K562 (cell line): Measurements from ENCODE around the gene LINS1. TPM values are rescaled to one million over a fixed set of nuclear protein-coding genes. Genes with fewer than 3 reads are reported as not detected.

Source experiments
- ATAC-seq: fragments of 200-7000 bp; cut with Tn5 transposase; 3 replicates; pipeline ENCODE4 v1.9.1; 2020; ENCODE audit warnings: moderate library complexity
- BruUV-seq: library from RNA; stranded (reverse); fragments of 400-500 nt; replicated peaks from 2 replicates; lab custom pipeline; 2021; lab: Mats Ljungman, UMichigan
- CTCF ChIA-PET: fragments of 300-600 bp; formaldehyde crosslinking; extraction: SDS; loops from one replicate; lab custom pipeline; 2021; ENCODE audit warnings: low intra/inter-chr PET ratio; lab: Yijun Ruan, JAX
- POLR2A ChIA-PET: fragments of 300-600, 350-650 bp; sonication (Branson Sonifier 250); formaldehyde crosslinking; extraction: SDS; loops from one replicate; lab custom pipeline; 2021; ENCODE audit warnings: antibody characterized with exemption, inconsistent platforms; lab: Yijun Ruan, JAX
- DNase-seq, 4 experiments: peaks; one replicate each; pipeline versions ENCODE4 v3.0.0 to v3.0.0-alpha.2; 2011 to 2018; ENCODE audit warnings: low spot score in 3 of 4, mixed read lengths in 3 of 4; ENCODE audit errors: extremely low read depth in 1 of 4
- FAIRE-seq: peaks from 2 replicates; lab custom pipeline; 2011; peaks lifted over from hg19 to GRCh38; lab: Jason Lieb, UNC
- H2AFZ ChIP-seq: 2 replicates; pipeline ENCODE4 v1.6.0; 2011; ENCODE audit warnings: low read depth, low read length, control low read depth, inconsistent platforms
- H3K27ac ChIP-seq: fragments of 200-600 bp; 3 replicates; pipeline ENCODE4 v1.8.0; 2011; ENCODE audit warnings: low read depth, mild to moderate bottlenecking, control low read depth, inconsistent platforms, low read length, moderate library complexity, mixed read lengths; ENCODE audit errors: extremely low read depth
- H3K27me3 ChIP-seq, 2 experiments: fragments of 300-600 bp in 1 of 2; 2 replicates in 1 of 2; 3 replicates in 1 of 2; pipeline versions ENCODE4 v1.6.0 to v1.8.0; 2011; ENCODE audit warnings: inconsistent platforms in 2 of 2, low read length in 2 of 2, mild to moderate bottlenecking in 1 of 2, mixed read lengths in 1 of 2, moderate library complexity in 1 of 2; ENCODE audit not compliant: control insufficient read depth in 2 of 2, insufficient read depth in 2 of 2
- H3K36me3 ChIP-seq: fragments of 300-600 bp; 3 replicates; pipeline ENCODE4 v1.8.0; 2011; ENCODE audit warnings: mild to moderate bottlenecking, low read length, inconsistent platforms; ENCODE audit not compliant: control insufficient read depth, insufficient read depth
- H3K4me1 ChIP-seq, 2 experiments: fragments of 200-600 bp in 1 of 2; replicated peaks in 1 of 2; 2 replicates in 1 of 2; 3 replicates in 1 of 2; pipeline versions ENCODE4 v1.5.1 to v1.8.0; 2011; ENCODE audit warnings: inconsistent platforms in 2 of 2, low read length in 2 of 2, mild to moderate bottlenecking in 1 of 2, mixed read lengths in 1 of 2, moderate library complexity in 1 of 2; ENCODE audit not compliant: control insufficient read depth in 2 of 2, insufficient read depth in 2 of 2
- H3K4me2 ChIP-seq: 2 replicates; pipeline ENCODE4 v1.6.1; 2011; ENCODE audit warnings: low read length, control low read depth, inconsistent platforms, mixed read lengths; ENCODE audit not compliant: insufficient read depth
- H3K4me3 ChIP-seq: fragments of 200-600 bp; sonication (generic), shearing (Covaris generic); 2 replicates; pipeline ENCODE4 v1.5.1; 2016; ENCODE audit warnings: control low read depth, inconsistent platforms
- H3K79me2 ChIP-seq: fragments of 200-600 bp; 3 replicates; pipeline ENCODE4 v1.8.0; 2011; ENCODE audit warnings: low read length, inconsistent platforms; ENCODE audit not compliant: control insufficient read depth, insufficient read depth
- H3K9ac ChIP-seq, 2 experiments: 2 replicates each; pipeline versions ENCODE4 v1.6.0 to v1.6.1; 2011; ENCODE audit warnings: low read depth in 2 of 2, low read length in 2 of 2, control low read depth in 1 of 2, inconsistent platforms in 1 of 2, mild to moderate bottlenecking in 1 of 2, mixed read lengths in 1 of 2; ENCODE audit not compliant: insufficient read depth in 1 of 2
- H3K9me1 ChIP-seq: one replicate; pipeline ENCODE4 v1.6.0; 2011; ENCODE audit warnings: inconsistent platforms, mild to moderate bottlenecking, low read length, moderate library complexity; ENCODE audit not compliant: control insufficient read depth, insufficient read depth
- H3K9me3 ChIP-seq: replicated peaks from 2 replicates; pipeline ENCODE4 v1.5.1; 2011; ENCODE audit warnings: low read depth, low read length, inconsistent platforms; ENCODE audit not compliant: control insufficient read depth, insufficient read depth
- H4K20me1 ChIP-seq: replicated peaks from 2 replicates; pipeline ENCODE4 v1.6.1; 2011; ENCODE audit warnings: low read length, inconsistent platforms, mixed read lengths; ENCODE audit not compliant: control insufficient read depth, insufficient read depth
- ATF4 ChIP-seq: fragments of 450-650 bp; formaldehyde crosslinking; IDR thresholded peaks from 2 replicates; pipeline ENCODE4 v1.4.0; 2022; ENCODE audit warnings: mild to moderate bottlenecking, moderate library complexity
- CC2D1A ChIP-seq: fragments of 450-650 bp; IDR thresholded peaks from 2 replicates; pipeline ENCODE4 v1.6.1; 2017; ENCODE audit warnings: mild to moderate bottlenecking
- POLR2H ChIP-seq: IDR thresholded peaks from 2 replicates; pipeline ENCODE4 v1.6.1; 2016; ENCODE audit warnings: missing genetic modification characterization, low read depth, mild to moderate bottlenecking, control low read depth, missing compliant biosample characterization, moderate library complexity
- ZFP36 ChIP-seq: fragments of 150-350 bp; IDR thresholded peaks from 2 replicates; pipeline ENCODE4 v1.6.1; 2018; ENCODE audit warnings: low read length, low read depth; ENCODE audit not compliant: partially characterized antibody
- ZNF316 ChIP-seq: fragments of 450-650 bp; IDR thresholded peaks from 2 replicates; pipeline ENCODE4 v1.6.1; 2016
- WGBS: fragments of 100-300 bp; shearing (Covaris generic); methylation state at CpG from one replicate; pipeline ENCODE4 v1.1.6; 2016; ENCODE audit warnings: low coverage, mixed read lengths; ENCODE audit not compliant: insufficient coverage; ENCODE audit errors: missing lambda C conversion rate; 5-methylcytosine and 5-hydroxymethylcytosine counted together
- in situ Hi-C: fragments of 300-500 bp; cut with MboI; formaldehyde crosslinking; loops from 4 replicates; pipeline ENCODE4 v1.15.0; 2018; ENCODE audit warnings: inconsistent platforms, mixed read lengths
- intact Hi-C: fragments of 100-400 bp; cut with micrococcal nuclease; formaldehyde crosslinking; loops from 2 replicates; pipeline ENCODE4 v1.14.2; 2022
- polyA plus RNA-seq, 8 experiments: library from polyadenylated mRNA; depleted of rRNA in 4 of 8; stranded (reverse) in 5 of 8; unstranded in 3 of 8; fragments of >200 nt; fragmentation: Nextera tagmentation in 2 of 8; fragmentation: Illumina TruSeq in 1 of 8; extraction: Ambion mirVana in 2 of 8; extraction: Trizol in 1 of 8; gene quantifications; 2 replicates each; pipeline versions ENCODE4 v1.2.1 to v1.2.3, GENCODE V29; 2011 to 2014; ENCODE audit warnings: inconsistent platforms in 1 of 8, missing spikeins in 1 of 8
- total RNA-seq, 7 experiments: library from RNA; depleted of rRNA in 6 of 7; stranded (reverse); fragments of >200 nt in 6 of 7; fragmentation: Illumina TruSeq in 2 of 7; extraction: Trizol in 2 of 7; gene quantifications; 2 replicates each; pipeline versions ENCODE4 v1.2.1 to v1.2.3, GENCODE V29; 2011 to 2021; ENCODE audit warnings: low replicate concordance in 1 of 7

Gene LINS1
- total and polyA plus RNA-seq, 9 of the 15 experiments (the other 6 are each of a cell fraction or from before 2014, with no cell fraction given) = 15.4 to 31.4 (median 24.6) TPM

- Histone ChIP-seq H4K20me1 (no peaks in the 10 kb centered on the region), H3K79me2 (no peaks in the 10 kb centered on the region), H3K4me3 (no peak overlapping the region), H3K9ac (no peak overlapping the region), H2AFZ (no peak overlapping the region), H3K9me3 (no peaks in the 10 kb centered on the region; the same call in 1 of the 2 replicates), H3K36me3 (peaks cover 10% of the 10 kb centered on the region; the same call in 1 of the 3 replicates), H3K4me2 (no peak overlapping the region), H3K27me3 (no peaks in the 10 kb centered on the region), H3K9me1 (no peaks in the 10 kb centered on the region), H3K4me1 (no peaks in the 10 kb centered on the region), H3K27ac (no peak overlapping the region)
- no TSS peak for BruUV-seq
- in situ Hi-C loops (no loop called here), intact Hi-C loops (no loop called here)
- CTCF ChIA-PET = no interaction called here
- FAIRE-seq (no peak), ATAC-seq (no peak), DNase-seq (no peak)
- POLR2A ChIA-PET = no interaction called here
- no peak for TF ChIP-seq ZFP36
- TF ChIP-seq ZNF316 = 0 out of 2 replicates have a peak, but pooled peaks have one; percentile 3
- no peak for TF ChIP-seq ATF4 (CRISPR knock-in tag)
- no peak for TF ChIP-seq POLR2H (tag)
Observed at GRCh38 chr15:100560323-100560722, 41.7 kb downstream of the LINS1 start.

- no peak for ATAC-seq
- intact Hi-C loops = no loop called here
- ChIA-PET POLR2A (no interaction called here), CTCF (no interaction called here)
- Histone ChIP-seq H3K79me2 (no peaks in the 10 kb centered on the region), H3K4me3 (no peak overlapping the region)
- TF ChIP-seq CC2D1A = no peak
- TF ChIP-seq, all 486 proteins: peak for 0
- in situ Hi-C loops = no loop called here
- H3K9ac ChIP-seq = no peak overlapping the region
- WGBS = 88% methylated on average over 2 of the region's 2 CpGs
- no peaks in the 10 kb centered on the region; the same call in 1 of the 2 replicates for H3K9me3 ChIP-seq
- peaks cover 10% of the 10 kb centered on the region; the same call in 1 of the 3 replicates for H3K36me3 ChIP-seq
- DNase-seq = no peak
- no TSS peak for BruUV-seq
- no peaks in the 10 kb centered on the region for H3K9me1 ChIP-seq
- no peaks in the 10 kb centered on the region for H3K4me1 ChIP-seq
- no peaks in the 10 kb centered on the region for H4K20me1 ChIP-seq
- H3K4me2 ChIP-seq = no peak overlapping the region
- H2AFZ ChIP-seq = no peak overlapping the region
- H3K27ac ChIP-seq = no peak overlapping the region
- no peaks in the 10 kb centered on the region for H3K27me3 ChIP-seq
- no peak for FAIRE-seq
Observed at GRCh38 chr15:100559330-100559729, 42.7 kb downstream of the LINS1 start.
